ENCODE results near the gene NEUROD2.
"Not testable (repeated sequence)": the region's sequence is repeated elsewhere in the genome, so short reads cannot be mapped to it uniquely, and the experiment has no call there.

Gene NEUROD2

GRCh38 chr17:39599004-39599664 lies 8.6 kb downstream of the NEUROD2 start:
- no peak overlapping the region for H3K4me3 ChIP-seq
- H3K4me1 ChIP-seq: no peaks in the 10 kb centered on the region
- H3K36me3 ChIP-seq (replicated peaks): no peaks in the 10 kb centered on the region
- no peaks in the 10 kb centered on the region for H3K9me3 ChIP-seq
- DNase-seq (ENCODE audit: low spot score in 2 of 2): no peak
- H3K27me3 ChIP-seq (ENCODE audit: low read depth): peaks cover 91% of the 10 kb centered on the region
- in situ Hi-C loops (cut with MboI; ENCODE audit: low sequenced_read_pairs): no loop called here

- in situ Hi-C loops (cut with MboI; ENCODE audit: low sequenced_read_pairs): no loop called here
- DNase-seq (ENCODE audit: low spot score in 2 of 2): no peak
- Histone ChIP-seq H3K9me3 (no peaks in the 10 kb centered on the region), H3K4me1 (no peaks in the 10 kb centered on the region), H3K27me3 (ENCODE audit: low read depth) (peaks cover 90% of the 10 kb centered on the region), H3K4me3 (no peak overlapping the region), H3K36me3 (replicated peaks) (no peaks in the 10 kb centered on the region)
Measured at GRCh38 chr17:39598630-39599003, 9.1 kb downstream of the NEUROD2 start.

- in situ Hi-C loops (cut with MboI; ENCODE audit: low sequenced_read_pairs): no loop called here
- no peaks in the 10 kb centered on the region for H3K9me3 ChIP-seq
- peaks cover 84% of the 10 kb centered on the region for H3K27me3 ChIP-seq (ENCODE audit: low read depth)
- no peaks in the 10 kb centered on the region for H3K4me1 ChIP-seq
- H3K4me3 ChIP-seq: no peak overlapping the region
- no peaks in the 10 kb centered on the region for H3K36me3 ChIP-seq (replicated peaks)
- no peak for DNase-seq (ENCODE audit: low spot score in 2 of 2)
Measured at GRCh38 chr17:39598047-39598481, 9.7 kb downstream of the NEUROD2 start.

GRCh38 chr17:39597372-39598046 lies 10.2 kb downstream of the NEUROD2 start:
- Histone ChIP-seq H3K27me3 (ENCODE audit: low read depth) (peaks cover 79% of the 10 kb centered on the region), H3K36me3 (replicated peaks) (no peaks in the 10 kb centered on the region), H3K9me3 (no peaks in the 10 kb centered on the region), H3K4me1 (no peaks in the 10 kb centered on the region), H3K4me3 (no peak overlapping the region)
- DNase-seq (ENCODE audit: low spot score in 2 of 2): no peak
- in situ Hi-C loops (cut with MboI; ENCODE audit: low sequenced_read_pairs): no loop called here

- DNase-seq (ENCODE audit: low spot score in 2 of 2): no peak
- in situ Hi-C loops (cut with MboI; ENCODE audit: low sequenced_read_pairs): no loop called here
- no peak overlapping the region for H3K4me3 ChIP-seq
- no peaks in the 10 kb centered on the region for H3K4me1 ChIP-seq
- H3K27me3 ChIP-seq (ENCODE audit: low read depth): peaks cover 71% of the 10 kb centered on the region
- H3K9me3 ChIP-seq: no peaks in the 10 kb centered on the region
- no peaks in the 10 kb centered on the region for H3K36me3 ChIP-seq (replicated peaks)
Measured at GRCh38 chr17:39596543-39597267, 11.0 kb downstream of the NEUROD2 start.

GRCh38 chr17:39595928-39596510 lies 11.7 kb downstream of the NEUROD2 start:
- in situ Hi-C loops (cut with MboI; ENCODE audit: low sequenced_read_pairs): no loop called here
- H3K9me3 ChIP-seq: no peaks in the 10 kb centered on the region
- H3K4me1 ChIP-seq: no peaks in the 10 kb centered on the region
- peaks cover 64% of the 10 kb centered on the region for H3K27me3 ChIP-seq (ENCODE audit: low read depth)
- no peak overlapping the region for H3K4me3 ChIP-seq
- DNase-seq (ENCODE audit: low spot score in 2 of 2): no peak
- no peaks in the 10 kb centered on the region for H3K36me3 ChIP-seq (replicated peaks)

- in situ Hi-C loops (cut with MboI; ENCODE audit: low sequenced_read_pairs): no loop called here
- H3K36me3 ChIP-seq (replicated peaks): no peaks in the 10 kb centered on the region
- no peak for DNase-seq (ENCODE audit: low spot score in 2 of 2)
- H3K27me3 ChIP-seq (ENCODE audit: low read depth): peaks cover 57% of the 10 kb centered on the region
- no peaks in the 10 kb centered on the region for H3K4me1 ChIP-seq
- H3K9me3 ChIP-seq: no peaks in the 10 kb centered on the region
- H3K4me3 ChIP-seq: no peak overlapping the region
Measured at GRCh38 chr17:39595294-39595693, 12.4 kb downstream of the NEUROD2 start.

GRCh38 chr17:39593371-39593770 lies 14.3 kb downstream of the NEUROD2 start:
- no peak for DNase-seq (ENCODE audit: low spot score in 2 of 2)
- Histone ChIP-seq H3K27me3 (ENCODE audit: low read depth) (peaks cover 37% of the 10 kb centered on the region), H3K36me3 (replicated peaks) (no peaks in the 10 kb centered on the region), H3K9me3 (no peaks in the 10 kb centered on the region), H3K4me3 (no peak overlapping the region), H3K4me1 (no peaks in the 10 kb centered on the region)
- in situ Hi-C loops (cut with MboI; ENCODE audit: low sequenced_read_pairs): no loop called here

GRCh38 chr17:39591958-39592954 lies 15.5 kb downstream of the NEUROD2 start:
- Histone ChIP-seq H3K27me3 (ENCODE audit: low read depth) (peaks cover 26% of the 10 kb centered on the region), H3K4me1 (no peaks in the 10 kb centered on the region), H3K36me3 (replicated peaks) (no peaks in the 10 kb centered on the region), H3K4me3 (no peak overlapping the region), H3K9me3 (no peaks in the 10 kb centered on the region)
- in situ Hi-C loops (cut with MboI; ENCODE audit: low sequenced_read_pairs): no loop called here
- DNase-seq (ENCODE audit: low spot score in 2 of 2): peak in 1 of 2 experiments; percentile 80

GRCh38 chr17:39590180-39590579 lies 17.5 kb downstream of the NEUROD2 start:
- in situ Hi-C loops (cut with MboI; ENCODE audit: low sequenced_read_pairs); DNase-seq (ENCODE audit: low spot score in 2 of 2): not testable (repeated sequence)

GRCh38 chr17:39582658-39583057 lies 25.1 kb downstream of the NEUROD2 start:
- H3K27me3 ChIP-seq (ENCODE audit: low read depth): no peaks in the 10 kb centered on the region

More at GRCh38 chr17:39590180-39590579, 17.5 kb downstream of the NEUROD2 start:
- H3K27me3 ChIP-seq (ENCODE audit: low read depth); H3K4me1 ChIP-seq; H3K4me3 ChIP-seq; H3K9me3 ChIP-seq; H3K36me3 ChIP-seq (replicated peaks): not testable (repeated sequence)

GRCh38 chr17:39581759-39582085 lies 26.0 kb downstream of the NEUROD2 start:
- no peak overlapping the region for H3K4me3 ChIP-seq
- no peak for DNase-seq (ENCODE audit: low spot score in 2 of 2)
- H3K36me3 ChIP-seq (replicated peaks): no peaks in the 10 kb centered on the region
- H3K9me3 ChIP-seq: no peaks in the 10 kb centered on the region
- in situ Hi-C loops (cut with MboI; ENCODE audit: low sequenced_read_pairs): no loop called here
- no peaks in the 10 kb centered on the region for H3K27me3 ChIP-seq (ENCODE audit: low read depth)
- peaks cover 13% of the 10 kb centered on the region for H3K4me1 ChIP-seq

More at GRCh38 chr17:39582658-39583057, 25.1 kb downstream of the NEUROD2 start:
- Histone ChIP-seq H3K4me3 (no peak overlapping the region), H3K9me3 (no peaks in the 10 kb centered on the region), H3K4me1 (peaks cover 13% of the 10 kb centered on the region), H3K36me3 (replicated peaks) (no peaks in the 10 kb centered on the region)
- DNase-seq (ENCODE audit: low spot score in 2 of 2): no peak
- in situ Hi-C loops (cut with MboI; ENCODE audit: low sequenced_read_pairs): no loop called here
